KOPT-K1 (cell line): ENCODE measurements around the gene SLC16A13.
"Not testable (repeated sequence)": the region's sequence is repeated elsewhere in the genome, so short reads cannot be mapped to it uniquely, and the experiment has no call there.

Source experiments
- H3K27ac ChIP-seq: fragments of 200-600 bp; sonication (generic); 2 replicates; pipeline ENCODE4 v1.5.1; 2016; ENCODE audit warnings: antibody characterized with exemption, mild to moderate bottlenecking, low read depth, low read length; ENCODE audit not compliant: poor library complexity, severe bottlenecking
- H3K36me3 ChIP-seq: fragments of 200-600 bp; sonication (generic); 2 replicates; pipeline ENCODE4 v1.5.1; 2017; ENCODE audit warnings: antibody characterized with exemption, mild to moderate bottlenecking, low read length, moderate library complexity; ENCODE audit not compliant: insufficient read depth
- H3K9me3 ChIP-seq: fragments of 200-600 bp; sonication (generic); 2 replicates; pipeline ENCODE4 v1.5.1; 2017; ENCODE audit warnings: antibody characterized with exemption, low read length, mild to moderate bottlenecking; ENCODE audit not compliant: insufficient read depth, poor library complexity, severe bottlenecking

SLC16A13 gene

GRCh38 chr17:7081341-7082062, 45.7 kb downstream of the SLC16A13 start:
- H3K27ac ChIP-seq: no peak overlapping the region
- no peaks in the 10 kb centered on the region for H3K9me3 ChIP-seq
- no peaks in the 10 kb centered on the region for H3K36me3 ChIP-seq

- H3K9me3 ChIP-seq: no peaks in the 10 kb centered on the region
- H3K27ac ChIP-seq: no peak overlapping the region
These were observed 47.8 kb downstream of the SLC16A13 start for GRCh38 chr17:7083592-7083991.

GRCh38 chr17:7084088-7084487, 48.3 kb downstream of the SLC16A13 start:
- Histone ChIP-seq H3K36me3 (no peaks in the 10 kb centered on the region), H3K9me3 (no peaks in the 10 kb centered on the region), H3K27ac (no peak overlapping the region)

More at GRCh38 chr17:7083592-7083991, 47.8 kb downstream of the SLC16A13 start:
- H3K36me3 ChIP-seq: no peaks in the 10 kb centered on the region

GRCh38 chr17:7088442-7088841, 52.6 kb downstream of the SLC16A13 start:
- H3K9me3 ChIP-seq, H3K27ac ChIP-seq, H3K36me3 ChIP-seq: not testable (repeated sequence)

GRCh38 chr17:7089570-7089969, 53.8 kb downstream of the SLC16A13 start:
- H3K36me3 ChIP-seq, H3K27ac ChIP-seq, H3K9me3 ChIP-seq: not testable (repeated sequence)
